ENCODE measurements around the gene HHIP. TPM values are rescaled to one million over a fixed set of nuclear protein-coding genes. Genes with fewer than 3 reads are reported as not detected.

HHIP gene
- total RNA-seq, 1 donor from 2014 or later, result 38.3 TPM

GRCh38 chr4:144687466-144687865 lies 41.5 kb downstream of the HHIP start:
- Mint-ChIP-seq H3K27me3 (ENCODE audit: low read depth) (no peaks in the 10 kb centered on the region), H3K4me1 (ENCODE audit: low read depth) (no peaks in the 10 kb centered on the region), H3K9me3 (ENCODE audit: low read depth) (no peaks in the 10 kb centered on the region), H3K27ac (ENCODE audit: unreplicated experiment) (no peak overlapping the region), H3K4me3 (ENCODE audit: unreplicated experiment) (no peak overlapping the region), H3K36me3 (ENCODE audit: low read depth) (peaks cover 3% of the 10 kb centered on the region)
- no peak for TF ChIP-seq CTCF (IDR thresholded peaks at IDR 0.05)
- DNase-seq (ENCODE audit: low spot score), result no peak

GRCh38 chr4:144688035-144688569 lies 42.1 kb downstream of the HHIP start:
- no peak overlapping the region for H3K4me3 Mint-ChIP-seq (ENCODE audit: unreplicated experiment)
- no peaks in the 10 kb centered on the region for H3K27me3 Mint-ChIP-seq (ENCODE audit: low read depth)
- H3K27ac Mint-ChIP-seq (ENCODE audit: unreplicated experiment), result no peak overlapping the region
- H3K9me3 Mint-ChIP-seq (ENCODE audit: low read depth), result no peaks in the 10 kb centered on the region
- DNase-seq (ENCODE audit: low spot score), result no peak
- peaks cover 3% of the 10 kb centered on the region for H3K36me3 Mint-ChIP-seq (ENCODE audit: low read depth)
- H3K4me1 Mint-ChIP-seq (ENCODE audit: low read depth), result no peaks in the 10 kb centered on the region
- no peak for TF ChIP-seq CTCF (IDR thresholded peaks at IDR 0.05)

- TF ChIP-seq CTCF (IDR thresholded peaks at IDR 0.05), result no peak
- no peaks in the 10 kb centered on the region for H3K4me1 Mint-ChIP-seq (ENCODE audit: low read depth)
- peaks cover 3% of the 10 kb centered on the region for H3K36me3 Mint-ChIP-seq (ENCODE audit: low read depth)
- no peaks in the 10 kb centered on the region for H3K27me3 Mint-ChIP-seq (ENCODE audit: low read depth)
- H3K27ac Mint-ChIP-seq (ENCODE audit: unreplicated experiment), result no peak overlapping the region
- DNase-seq (ENCODE audit: low spot score), result no peak
- H3K9me3 Mint-ChIP-seq (ENCODE audit: low read depth), result no peaks in the 10 kb centered on the region
- H3K4me3 Mint-ChIP-seq (ENCODE audit: unreplicated experiment), result no peak overlapping the region
Observed at GRCh38 chr4:144689125-144689524, 43.2 kb downstream of the HHIP start.

- TF ChIP-seq CTCF (IDR thresholded peaks at IDR 0.05), result no peak
- DNase-seq (ENCODE audit: low spot score), result no peak
- H3K4me1 Mint-ChIP-seq (ENCODE audit: low read depth), result peaks cover 18% of the 10 kb centered on the region
- no peaks in the 10 kb centered on the region for H3K27me3 Mint-ChIP-seq (ENCODE audit: low read depth)
- H3K4me3 Mint-ChIP-seq (ENCODE audit: unreplicated experiment), result no peak overlapping the region
- no peak overlapping the region for H3K27ac Mint-ChIP-seq (ENCODE audit: unreplicated experiment)
- peaks cover 3% of the 10 kb centered on the region for H3K36me3 Mint-ChIP-seq (ENCODE audit: low read depth)
- H3K9me3 Mint-ChIP-seq (ENCODE audit: low read depth), result no peaks in the 10 kb centered on the region
Observed at GRCh38 chr4:144695721-144696120, 49.8 kb downstream of the HHIP start.

GRCh38 chr4:144696376-144696775 lies 50.4 kb downstream of the HHIP start:
- H3K4me1 Mint-ChIP-seq (ENCODE audit: low read depth), result peaks cover 25% of the 10 kb centered on the region
- no peak overlapping the region for H3K4me3 Mint-ChIP-seq (ENCODE audit: unreplicated experiment)
- no peaks in the 10 kb centered on the region for H3K27me3 Mint-ChIP-seq (ENCODE audit: low read depth)

More at GRCh38 chr4:144696376-144696775, 50.4 kb downstream of the HHIP start:
- peaks cover 3% of the 10 kb centered on the region for H3K36me3 Mint-ChIP-seq (ENCODE audit: low read depth)
- H3K27ac Mint-ChIP-seq (ENCODE audit: unreplicated experiment), result no peak overlapping the region
- H3K9me3 Mint-ChIP-seq (ENCODE audit: low read depth), result no peaks in the 10 kb centered on the region
- no peak for TF ChIP-seq CTCF (IDR thresholded peaks at IDR 0.05)
- no peak for DNase-seq (ENCODE audit: low spot score)
